Lung (tissue), 12 donors: ENCODE data around the gene CHL1. TPM values are rescaled to one million over a fixed set of nuclear protein-coding genes. Genes with fewer than 3 reads are reported as not detected.

Experiments used
- ATAC-seq: fragments of 200-7000 bp; cut with Tn5 transposase; one replicate; pipeline ENCODE4 v1.9.1; 2020; ENCODE audit warnings: moderate number of reproducible peaks; ENCODE audit not compliant: insufficient read depth, low FRiP score
- DNase-seq, 3 donors: peaks; one replicate each; pipeline ENCODE4 v3.0.0-alpha.2; 2013 to 2017
- H3K27ac ChIP-seq, 2 donors: one replicate each; pipeline ENCODE4 v1.5.1; 2013; ENCODE audit warnings: mild to moderate bottlenecking in 2 of 2, moderate library complexity in 2 of 2, control low read depth in 1 of 2, inconsistent platforms in 1 of 2, low read depth in 1 of 2, low read length in 1 of 2
- H3K27me3 ChIP-seq, 3 donors: one replicate each; pipeline ENCODE4 v1.5.1; 2013; ENCODE audit warnings: low read length in 2 of 3; ENCODE audit not compliant: control insufficient read depth in 3 of 3, insufficient read depth in 3 of 3
- H3K36me3 ChIP-seq, 4 donors: one replicate each; pipeline ENCODE4 v1.5.1; 2013; ENCODE audit warnings: low read length in 4 of 4, mild to moderate bottlenecking in 1 of 4, moderate library complexity in 1 of 4; ENCODE audit not compliant: control insufficient read depth in 4 of 4, insufficient read depth in 4 of 4
- H3K4me1 ChIP-seq, 5 donors: one replicate each; pipeline ENCODE4 v1.5.1; 2013; ENCODE audit warnings: low read length in 5 of 5, mild to moderate bottlenecking in 2 of 5, moderate library complexity in 1 of 5; ENCODE audit not compliant: control insufficient read depth in 5 of 5, insufficient read depth in 5 of 5
- H3K4me3 ChIP-seq: one replicate; pipeline ENCODE4 v1.5.1; 2013; ENCODE audit warnings: mild to moderate bottlenecking, control low read depth, moderate library complexity
- H3K9ac ChIP-seq, 2 donors: one replicate each; pipeline ENCODE4 v1.5.1; 2013; ENCODE audit warnings: low read length in 2 of 2, control low read depth in 1 of 2; ENCODE audit not compliant: insufficient read depth in 1 of 2
- H3K9me3 ChIP-seq, 4 donors: one replicate each; pipeline ENCODE4 v1.5.1; 2013; ENCODE audit warnings: low read length in 3 of 4, mild to moderate bottlenecking in 1 of 4, moderate library complexity in 1 of 4; ENCODE audit not compliant: control insufficient read depth in 4 of 4, insufficient read depth in 3 of 4
- WGBS, 2 donors: extraction: QIAGEN DNeasy Blood & Tissue Kit; methylation state at CpG; one replicate each; pipeline ENCODE4 v1.1.7; 2013; 5-methylcytosine and 5-hydroxymethylcytosine counted together
- polyA plus RNA-seq, 2 donors: library from polyadenylated mRNA; stranded (reverse); fragments of 200-250 nt; gene quantifications; one replicate each; pipeline ENCODE4 v1.2.1, GENCODE V29; 2013
- total RNA-seq, 2 donors: library from RNA; depleted of rRNA in 1 of 2; stranded (reverse); fragments of >200 nt in 1 of 2; gene quantifications; one replicate each; pipeline ENCODE4 v1.2.1, GENCODE V29; 2014 to 2021
- TF ChIP-seq, protein P1 (sequence below): IDR thresholded peaks from 2 replicates; pipeline ENCODE4 v1.5.1; 2012; ENCODE audit warnings: mild to moderate bottlenecking; ENCODE audit errors: control extremely low read depth, extremely low read depth
- donor health status: control.
- donor health status: control.
- donor health status: Bipolar disorder and iron deficiency.
- donor health status: healthy.
- donor health status: DM: yes; HTN: yes; CAD: no.

Gene CHL1
- total and polyA plus RNA-seq, 4 donors, result 1.1 to 11.5 (median 8.1) TPM

DNA sequence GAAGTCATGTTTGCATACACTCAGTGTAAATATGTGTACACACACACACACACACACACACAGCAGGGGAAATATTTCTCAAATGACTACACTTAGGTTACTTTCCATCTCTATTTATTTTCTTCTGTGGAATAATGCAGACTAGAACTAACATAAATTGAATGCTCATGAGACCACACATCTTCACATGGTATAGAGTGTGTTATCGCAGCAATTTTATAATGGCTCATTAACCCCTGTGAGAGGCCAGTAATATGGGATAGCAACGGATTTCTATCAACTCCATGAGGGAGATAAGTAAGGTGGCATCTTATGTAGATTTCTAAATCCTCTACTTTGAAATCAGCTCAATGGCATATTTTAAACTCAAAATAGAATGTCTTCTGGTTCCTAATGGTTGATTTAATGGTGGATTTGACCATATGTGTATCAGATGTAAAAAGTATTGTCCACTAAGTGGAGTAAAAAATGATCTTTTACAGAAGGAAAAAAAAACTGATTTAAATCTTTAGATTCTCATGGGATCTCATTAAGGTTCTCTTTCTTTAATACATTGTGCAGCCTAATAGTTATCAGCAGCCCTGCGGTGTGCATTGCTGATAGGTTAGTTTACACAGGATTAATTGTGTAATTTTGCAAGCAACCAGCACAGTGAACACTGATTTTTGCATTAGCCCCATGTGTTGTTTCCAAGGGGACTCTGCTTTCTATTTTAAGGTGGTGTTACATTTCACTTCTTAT, 32.0 kb downstream of the CHL1 start:
- Histone ChIP-seq H3K9ac (no peak overlapping the region), H3K4me3 (no peak overlapping the region), H3K27ac (no peak overlapping the region), H3K9me3 (peaks cover 0 to 3% (median under 1%) of the 10 kb centered on the region in 4 donors), H3K36me3 (no peaks in the 10 kb centered on the region), H3K27me3 (no peaks in the 10 kb centered on the region), H3K4me1 (no peaks in the 10 kb centered on the region)
- WGBS, 2 donors, result 75 to 84% methylated on average over 3 of the region's 3 CpGs
- DNase-seq (no peak), ATAC-seq (no peak)
- TF ChIP-seq, protein P1, sequence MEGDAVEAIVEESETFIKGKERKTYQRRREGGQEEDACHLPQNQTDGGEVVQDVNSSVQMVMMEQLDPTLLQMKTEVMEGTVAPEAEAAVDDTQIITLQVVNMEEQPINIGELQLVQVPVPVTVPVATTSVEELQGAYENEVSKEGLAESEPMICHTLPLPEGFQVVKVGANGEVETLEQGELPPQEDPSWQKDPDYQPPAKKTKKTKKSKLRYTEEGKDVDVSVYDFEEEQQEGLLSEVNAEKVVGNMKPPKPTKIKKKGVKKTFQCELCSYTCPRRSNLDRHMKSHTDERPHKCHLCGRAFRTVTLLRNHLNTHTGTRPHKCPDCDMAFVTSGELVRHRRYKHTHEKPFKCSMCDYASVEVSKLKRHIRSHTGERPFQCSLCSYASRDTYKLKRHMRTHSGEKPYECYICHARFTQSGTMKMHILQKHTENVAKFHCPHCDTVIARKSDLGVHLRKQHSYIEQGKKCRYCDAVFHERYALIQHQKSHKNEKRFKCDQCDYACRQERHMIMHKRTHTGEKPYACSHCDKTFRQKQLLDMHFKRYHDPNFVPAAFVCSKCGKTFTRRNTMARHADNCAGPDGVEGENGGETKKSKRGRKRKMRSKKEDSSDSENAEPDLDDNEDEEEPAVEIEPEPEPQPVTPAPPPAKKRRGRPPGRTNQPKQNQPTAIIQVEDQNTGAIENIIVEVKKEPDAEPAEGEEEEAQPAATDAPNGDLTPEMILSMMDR, result no peak

- Histone ChIP-seq H3K4me1 (no peaks in the 10 kb centered on the region), H3K27ac (no peak overlapping the region), H3K27me3 (no peaks in the 10 kb centered on the region), H3K9ac (no peak overlapping the region), H3K36me3 (no peaks in the 10 kb centered on the region), H3K4me3 (no peak overlapping the region), H3K9me3 (peaks cover 0 to 3% (median under 1%) of the 10 kb centered on the region in 4 donors)
- ATAC-seq (no peak), DNase-seq (peak in 2 of 3 donors; percentile 10 to 15)
- TF ChIP-seq, protein P1, result no peak
- WGBS, 2 donors, result 54 to 69% methylated on average over 6 of the region's 6 CpGs
These were observed 32.7 kb downstream of the CHL1 start for GRCh38 chr3:229183-229661.

DNA sequence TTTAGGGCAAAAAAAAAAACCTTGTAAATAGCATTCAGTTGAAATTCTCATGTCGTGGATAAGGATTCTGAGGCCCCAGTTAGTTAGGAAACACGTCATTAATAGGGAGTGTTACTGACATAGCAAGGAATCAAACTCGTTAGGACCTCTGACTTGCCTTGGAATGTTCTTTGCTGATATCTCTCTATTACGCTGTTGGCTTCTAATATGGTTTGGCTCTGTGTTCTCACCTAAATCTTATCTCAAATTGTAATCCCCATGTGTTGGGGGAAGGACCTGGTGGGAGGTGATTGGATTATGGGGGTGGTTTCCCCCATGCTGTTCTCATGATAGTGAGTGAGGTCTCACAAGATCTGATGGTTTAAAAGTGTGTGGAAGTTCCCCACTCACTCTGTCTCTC, 40.3 kb downstream of the CHL1 start:
- Histone ChIP-seq H3K27ac (no peak overlapping the region), H3K4me1 (peaks cover 0 to 12% (median 0%) of the 10 kb centered on the region in 5 donors), H3K27me3 (no peaks in the 10 kb centered on the region), H3K36me3 (no peaks in the 10 kb centered on the region), H3K9me3 (peaks cover 0 to 1% (median 0%) of the 10 kb centered on the region in 4 donors), H3K9ac (no peak overlapping the region), H3K4me3 (no peak overlapping the region)
- ATAC-seq (no peak), DNase-seq (peak in 1 of 3 donors; percentile 23)
- WGBS, 2 donors, result 67 to 78% methylated on average over 4 of the region's 4 CpGs
- TF ChIP-seq, protein P1, result no peak
